Measurements from ENCODE around the gene SRSF6. TPM values are rescaled to one million over a fixed set of nuclear protein-coding genes. Genes with fewer than 3 reads are reported as not detected.

The SRSF6 gene
- total RNA-seq (2021; fragmentation: NEBNext Ultra II Directional; extraction: Animal tissue kit (Norgen Biotek cat#: 25700)) = 100 to 1,000 TPM; 141 to 157 (median 148) TPM
- long read RNA-seq, full-length matches to known transcripts = 41 of 171 reads
- long read RNA-seq, partial matches to known transcripts = 1 of 171 reads
- long read RNA-seq, other reads (novel, unspliced or antisense) = 129 of 171 reads

DNA sequence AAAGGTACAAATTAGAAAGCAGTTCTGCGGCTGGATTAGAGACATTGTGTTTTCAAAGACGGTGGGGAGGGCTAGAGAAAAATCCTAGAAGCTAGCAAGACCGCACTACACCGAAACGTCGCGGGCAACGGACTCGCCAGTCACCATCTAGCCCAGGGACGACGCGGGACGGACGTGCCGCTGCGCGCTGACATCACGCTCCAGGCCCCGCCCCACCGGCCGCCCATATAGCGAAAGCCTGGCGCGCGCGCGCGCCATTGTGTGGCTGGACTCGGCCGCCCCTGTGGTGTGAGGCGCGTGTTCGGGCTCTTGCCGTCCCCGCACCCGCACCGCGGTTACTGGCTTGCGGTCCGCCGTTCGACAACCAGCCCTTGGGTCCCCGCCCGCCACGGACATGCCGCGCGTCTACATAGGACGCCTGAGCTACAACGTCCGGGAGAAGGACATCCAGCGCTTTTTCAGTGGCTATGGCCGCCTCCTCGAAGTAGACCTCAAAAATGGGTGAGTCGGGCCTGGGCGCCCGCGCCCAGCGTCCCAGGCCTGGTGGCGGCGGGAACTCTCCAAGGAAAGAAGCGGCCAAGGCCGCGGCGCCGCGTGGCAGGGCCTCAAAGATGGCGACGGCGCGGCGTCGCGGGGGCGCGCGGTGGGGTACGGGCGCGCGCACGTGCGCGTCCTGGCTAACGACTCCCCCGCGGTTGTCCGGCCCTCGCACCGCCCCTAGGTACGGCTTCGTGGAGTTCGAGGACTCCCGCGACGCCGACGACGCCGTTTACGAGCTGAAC lies at the start of gene SRSF6:
Gene SRSF6 (plus strand): TSS at position 257 of the 782 bp plus-strand sequence. CDS start 138 bp downstream, at position 395.
- peak within 1 kb of the TSS; percentile 99 for H3K27ac Mint-ChIP-seq
- TF ChIP-seq, protein P1, sequence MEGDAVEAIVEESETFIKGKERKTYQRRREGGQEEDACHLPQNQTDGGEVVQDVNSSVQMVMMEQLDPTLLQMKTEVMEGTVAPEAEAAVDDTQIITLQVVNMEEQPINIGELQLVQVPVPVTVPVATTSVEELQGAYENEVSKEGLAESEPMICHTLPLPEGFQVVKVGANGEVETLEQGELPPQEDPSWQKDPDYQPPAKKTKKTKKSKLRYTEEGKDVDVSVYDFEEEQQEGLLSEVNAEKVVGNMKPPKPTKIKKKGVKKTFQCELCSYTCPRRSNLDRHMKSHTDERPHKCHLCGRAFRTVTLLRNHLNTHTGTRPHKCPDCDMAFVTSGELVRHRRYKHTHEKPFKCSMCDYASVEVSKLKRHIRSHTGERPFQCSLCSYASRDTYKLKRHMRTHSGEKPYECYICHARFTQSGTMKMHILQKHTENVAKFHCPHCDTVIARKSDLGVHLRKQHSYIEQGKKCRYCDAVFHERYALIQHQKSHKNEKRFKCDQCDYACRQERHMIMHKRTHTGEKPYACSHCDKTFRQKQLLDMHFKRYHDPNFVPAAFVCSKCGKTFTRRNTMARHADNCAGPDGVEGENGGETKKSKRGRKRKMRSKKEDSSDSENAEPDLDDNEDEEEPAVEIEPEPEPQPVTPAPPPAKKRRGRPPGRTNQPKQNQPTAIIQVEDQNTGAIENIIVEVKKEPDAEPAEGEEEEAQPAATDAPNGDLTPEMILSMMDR (IDR thresholded peaks at IDR 0.05) = no peak
- peak within 1 kb of the TSS; percentile 97 for H3K4me3 Mint-ChIP-seq
- peaks cover 40% of the 10 kb centered on the region for H3K4me1 Mint-ChIP-seq (ENCODE audit: low read depth)
- no peaks in the 10 kb centered on the region for H3K9me3 Mint-ChIP-seq
- peaks cover 10% of the 10 kb centered on the region for H3K27me3 Mint-ChIP-seq (ENCODE audit: insufficient read depth)
- peak; percentile 82 for DNase-seq
- H3K36me3 Mint-ChIP-seq (ENCODE audit: low read depth) = peaks cover 35% of the 10 kb centered on the region

DNA sequence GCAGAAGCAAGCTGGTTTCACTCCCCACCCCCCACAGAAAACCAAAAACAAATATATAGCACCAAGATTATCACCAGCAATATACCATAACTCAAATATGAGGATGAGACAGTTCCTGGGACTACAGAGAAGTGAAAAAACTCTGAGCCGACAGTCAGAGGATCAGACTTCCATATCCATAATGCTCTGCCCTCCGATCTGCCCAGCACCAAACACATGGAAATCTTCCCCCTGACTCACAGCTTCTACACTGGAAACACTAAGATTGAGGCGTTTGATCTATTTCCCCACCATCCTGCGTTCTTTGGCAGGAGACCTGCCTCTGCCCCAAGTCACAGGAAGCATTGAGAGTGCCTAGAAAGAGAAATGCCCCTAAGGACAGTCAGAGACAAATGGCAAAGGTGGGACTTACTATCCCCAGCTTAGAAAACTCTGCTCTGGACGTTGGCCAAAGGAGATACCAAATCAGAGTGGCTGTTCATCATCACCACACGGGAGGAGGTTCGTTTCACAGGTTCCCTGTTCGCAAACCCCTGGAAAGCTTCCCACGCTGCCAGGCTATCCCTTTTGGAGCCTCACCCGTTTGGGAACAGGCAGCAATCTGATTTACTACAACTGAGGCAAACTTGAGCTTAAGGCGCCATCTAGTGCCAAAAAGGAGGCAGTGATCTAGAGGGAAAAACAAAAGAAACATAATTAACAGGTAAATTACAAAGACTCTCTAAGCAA lies 48.7 kb upstream of the SRSF6 start:
- TF ChIP-seq, protein P1 (IDR thresholded peaks at IDR 0.05) = peak; percentile 86
- H3K27me3 Mint-ChIP-seq (ENCODE audit: insufficient read depth) = peaks cover 9% of the 10 kb centered on the region

DNA sequence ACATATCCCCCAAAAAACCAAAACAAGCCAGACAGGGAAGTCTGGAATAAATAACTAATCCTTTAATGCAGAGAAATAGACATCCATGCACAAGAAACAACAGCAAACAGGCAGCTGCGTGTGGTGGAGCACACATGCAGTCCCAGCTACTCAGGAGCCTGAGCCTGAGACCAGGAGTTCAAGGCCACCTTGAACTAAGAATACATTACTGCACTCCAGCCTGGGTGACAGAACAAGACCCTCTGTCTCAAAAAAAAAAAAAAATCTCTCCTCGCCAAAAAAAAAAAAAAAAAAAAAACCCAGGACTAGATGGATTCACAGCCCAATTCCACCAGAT lies 48.2 kb upstream of the SRSF6 start:
- TF ChIP-seq, protein P1 (IDR thresholded peaks at IDR 0.05) = peak; percentile 19; the same call in 1 of the 2 replicates
- DNase-seq = no peak
- H3K4me3 Mint-ChIP-seq = no peak overlapping the region
- H3K27ac Mint-ChIP-seq = no peak overlapping the region
- peaks cover 8% of the 10 kb centered on the region; the same call in 1 of the 2 replicates for H3K9me3 Mint-ChIP-seq
- H3K27me3 Mint-ChIP-seq (ENCODE audit: insufficient read depth) = peaks cover 9% of the 10 kb centered on the region
- no peaks in the 10 kb centered on the region; the same call in 1 of the 2 replicates for H3K4me1 Mint-ChIP-seq (ENCODE audit: low read depth)
- peaks cover 5% of the 10 kb centered on the region; the same call in 1 of the 2 replicates for H3K36me3 Mint-ChIP-seq (ENCODE audit: low read depth)

More for the DNA sequence above, 48.7 kb upstream of the SRSF6 start:
- Mint-ChIP-seq H3K36me3 (ENCODE audit: low read depth) (peaks cover 5% of the 10 kb centered on the region; the same call in 1 of the 2 replicates), H3K27ac (no peak overlapping the region), H3K4me3 (no peak overlapping the region), H3K4me1 (ENCODE audit: low read depth) (no peaks in the 10 kb centered on the region; the same call in 1 of the 2 replicates), H3K9me3 (peaks cover 8% of the 10 kb centered on the region; the same call in 1 of the 2 replicates)
- peak; percentile 31 for DNase-seq

DNA sequence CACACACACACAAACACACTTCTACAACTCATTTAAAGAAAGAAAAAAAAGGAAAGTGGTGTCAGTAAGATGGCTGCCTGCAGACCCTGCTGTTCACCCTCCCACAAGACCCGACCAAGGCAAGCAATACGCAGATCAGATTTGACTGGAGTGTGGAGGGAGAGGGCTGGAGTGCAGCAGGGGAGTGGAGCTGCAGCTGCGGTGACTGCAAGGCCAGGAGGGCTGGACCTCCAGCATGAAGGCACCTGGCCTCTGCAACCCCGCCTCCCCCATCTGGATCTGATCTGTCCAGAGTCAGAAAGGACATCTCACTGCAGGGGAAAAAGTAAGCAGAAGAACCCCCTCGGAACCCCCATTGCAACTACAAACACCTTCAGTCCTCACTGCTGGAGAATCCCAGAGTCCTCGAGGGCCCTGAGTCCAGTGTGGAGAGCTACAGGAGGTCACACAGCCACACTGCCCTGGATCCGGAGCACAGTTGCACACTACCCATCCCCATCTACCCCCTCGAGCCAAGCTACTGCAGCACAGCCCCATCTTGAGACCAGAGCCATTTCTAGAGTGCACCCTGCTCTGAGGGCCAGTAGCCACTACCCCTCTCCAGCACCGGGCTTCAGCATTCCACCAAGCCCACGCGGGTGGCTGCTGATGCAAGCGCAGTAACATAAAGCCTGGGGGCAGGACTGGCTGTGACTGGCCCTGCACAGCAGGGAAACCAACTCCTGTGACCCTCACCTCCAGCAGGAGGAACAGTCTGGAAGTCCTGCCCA lies 41.9 kb upstream of the SRSF6 start:
- H3K4me3 Mint-ChIP-seq = no peak overlapping the region
- H3K27me3 Mint-ChIP-seq (ENCODE audit: insufficient read depth) = peaks cover 9% of the 10 kb centered on the region
- H3K9me3 Mint-ChIP-seq = peaks cover 28% of the 10 kb centered on the region
- TF ChIP-seq, protein P1 (IDR thresholded peaks at IDR 0.05) = no peak
- no peaks in the 10 kb centered on the region for H3K4me1 Mint-ChIP-seq (ENCODE audit: low read depth)
- H3K36me3 Mint-ChIP-seq (ENCODE audit: low read depth) = peaks cover 7% of the 10 kb centered on the region
- no peak overlapping the region for H3K27ac Mint-ChIP-seq
- DNase-seq = no peak

Measured in HFFc6 (cell line).